ENCODE measurements around the gene HTR3E.
"Not testable (repeated sequence)": the region's sequence is repeated elsewhere in the genome, so short reads cannot be mapped to it uniquely, and the experiment has no call there.

The HTR3E gene

GRCh38 chr3:184142199-184142598 lies 45.3 kb downstream of the HTR3E start:
- no peak overlapping the region for H3K27ac ChIP-seq (ENCODE audit: low read length)
- H3K9me3 ChIP-seq (ENCODE audit: insufficient read depth, low read depth, low read length): no peaks in the 10 kb centered on the region
- no peaks in the 10 kb centered on the region for H3K4me1 ChIP-seq (ENCODE audit: insufficient read depth, low read length)
- H3K4me3 ChIP-seq (ENCODE audit: low read length): no peak overlapping the region
- H3K9ac ChIP-seq (ENCODE audit: low read depth, low read length): no peak overlapping the region
- H3K27me3 ChIP-seq (ENCODE audit: insufficient read depth, low read length): no peaks in the 10 kb centered on the region
- peaks cover 72% of the 10 kb centered on the region for H3K36me3 ChIP-seq (ENCODE audit: insufficient read depth, low read depth, low read length)

GRCh38 chr3:184143327-184143726 lies 46.5 kb downstream of the HTR3E start:
- peaks cover 64% of the 10 kb centered on the region for H3K36me3 ChIP-seq (ENCODE audit: insufficient read depth, low read depth, low read length)
- no peak overlapping the region for H3K4me3 ChIP-seq (ENCODE audit: low read length)
- H3K27me3 ChIP-seq (ENCODE audit: insufficient read depth, low read length): no peaks in the 10 kb centered on the region
- no peaks in the 10 kb centered on the region for H3K4me1 ChIP-seq (ENCODE audit: insufficient read depth, low read length)
- no peak overlapping the region for H3K27ac ChIP-seq (ENCODE audit: low read length)
- no peaks in the 10 kb centered on the region for H3K9me3 ChIP-seq (ENCODE audit: insufficient read depth, low read depth, low read length)
- H3K9ac ChIP-seq (ENCODE audit: low read depth, low read length): no peak overlapping the region

- H3K9ac ChIP-seq (ENCODE audit: low read depth, low read length): no peak overlapping the region
- no peak overlapping the region for H3K27ac ChIP-seq (ENCODE audit: low read length)
- no peaks in the 10 kb centered on the region for H3K27me3 ChIP-seq (ENCODE audit: insufficient read depth, low read length)
- H3K9me3 ChIP-seq (ENCODE audit: insufficient read depth, low read depth, low read length): no peaks in the 10 kb centered on the region
- no peak overlapping the region for H3K4me3 ChIP-seq (ENCODE audit: low read length)
- no peaks in the 10 kb centered on the region for H3K4me1 ChIP-seq (ENCODE audit: insufficient read depth, low read length)
- peaks cover 64% of the 10 kb centered on the region for H3K36me3 ChIP-seq (ENCODE audit: insufficient read depth, low read depth, low read length)
Observed at GRCh38 chr3:184144505-184144904, 47.6 kb downstream of the HTR3E start.

- Histone ChIP-seq H3K4me3 (ENCODE audit: low read length) (no peak overlapping the region), H3K9ac (ENCODE audit: low read depth, low read length) (no peak overlapping the region), H3K27me3 (ENCODE audit: insufficient read depth, low read length) (no peaks in the 10 kb centered on the region), H3K36me3 (ENCODE audit: insufficient read depth, low read depth, low read length) (peaks cover 60% of the 10 kb centered on the region), H3K27ac (ENCODE audit: low read length) (no peak overlapping the region), H3K9me3 (ENCODE audit: insufficient read depth, low read depth, low read length) (no peaks in the 10 kb centered on the region), H3K4me1 (ENCODE audit: insufficient read depth, low read length) (no peaks in the 10 kb centered on the region)
Observed at GRCh38 chr3:184145111-184145524, 48.3 kb downstream of the HTR3E start.

GRCh38 chr3:184145751-184146270 lies 48.9 kb downstream of the HTR3E start:
- peaks cover 53% of the 10 kb centered on the region for H3K36me3 ChIP-seq (ENCODE audit: insufficient read depth, low read depth, low read length)

GRCh38 chr3:184148076-184148475 lies 51.2 kb downstream of the HTR3E start:
- Histone ChIP-seq H3K9me3 (ENCODE audit: insufficient read depth, low read depth, low read length) (no peaks in the 10 kb centered on the region), H3K27ac (ENCODE audit: low read length) (no peak overlapping the region), H3K4me1 (ENCODE audit: insufficient read depth, low read length) (no peaks in the 10 kb centered on the region), H3K9ac (ENCODE audit: low read depth, low read length) (no peak overlapping the region), H3K4me3 (ENCODE audit: low read length) (no peak overlapping the region), H3K27me3 (ENCODE audit: insufficient read depth, low read length) (no peaks in the 10 kb centered on the region), H3K36me3 (ENCODE audit: insufficient read depth, low read depth, low read length) (peaks cover 31% of the 10 kb centered on the region)

More at GRCh38 chr3:184145751-184146270, 48.9 kb downstream of the HTR3E start:
- Histone ChIP-seq H3K4me3 (ENCODE audit: low read length) (no peak overlapping the region), H3K27ac (ENCODE audit: low read length) (no peak overlapping the region), H3K27me3 (ENCODE audit: insufficient read depth, low read length) (no peaks in the 10 kb centered on the region), H3K9me3 (ENCODE audit: insufficient read depth, low read depth, low read length) (no peaks in the 10 kb centered on the region), H3K4me1 (ENCODE audit: insufficient read depth, low read length) (no peaks in the 10 kb centered on the region), H3K9ac (ENCODE audit: low read depth, low read length) (no peak overlapping the region)

GRCh38 chr3:184149123-184149522 lies 52.3 kb downstream of the HTR3E start:
- H3K27ac ChIP-seq (ENCODE audit: low read length): no peak overlapping the region
- H3K27me3 ChIP-seq (ENCODE audit: insufficient read depth, low read length): no peaks in the 10 kb centered on the region
- H3K9ac ChIP-seq (ENCODE audit: low read depth, low read length): no peak overlapping the region
- H3K4me3 ChIP-seq (ENCODE audit: low read length): no peak overlapping the region
- H3K4me1 ChIP-seq (ENCODE audit: insufficient read depth, low read length): no peaks in the 10 kb centered on the region
- H3K36me3 ChIP-seq (ENCODE audit: insufficient read depth, low read depth, low read length): peaks cover 20% of the 10 kb centered on the region
- no peaks in the 10 kb centered on the region for H3K9me3 ChIP-seq (ENCODE audit: insufficient read depth, low read depth, low read length)

- not testable (repeated sequence) for H3K4me1 ChIP-seq (ENCODE audit: insufficient read depth, low read length); H3K27me3 ChIP-seq (ENCODE audit: insufficient read depth, low read length); H3K9ac ChIP-seq (ENCODE audit: low read depth, low read length); H3K9me3 ChIP-seq (ENCODE audit: insufficient read depth, low read depth, low read length); H3K27ac ChIP-seq (ENCODE audit: low read length); H3K4me3 ChIP-seq (ENCODE audit: low read length)
- peaks cover 14% of the 10 kb centered on the region for H3K36me3 ChIP-seq (ENCODE audit: insufficient read depth, low read depth, low read length)
Observed at GRCh38 chr3:184149770-184150169, 52.9 kb downstream of the HTR3E start.

- no peaks in the 10 kb centered on the region for H3K9me3 ChIP-seq (ENCODE audit: insufficient read depth, low read depth, low read length)
- H3K4me1 ChIP-seq (ENCODE audit: insufficient read depth, low read length): 0 out of 2 replicates have a peak, but pooled peaks cover 2% of the 10 kb centered on the region
- H3K27ac ChIP-seq (ENCODE audit: low read length): peak within 1 kb of the TSS; percentile 54
- peak within 1 kb of the TSS; percentile 98 for H3K4me3 ChIP-seq (ENCODE audit: low read length)
- peak within 1 kb of the TSS; percentile 95 for H3K9ac ChIP-seq (ENCODE audit: low read depth, low read length)
- H3K27me3 ChIP-seq (ENCODE audit: insufficient read depth, low read length): no peaks in the 10 kb centered on the region
- no peaks in the 10 kb centered on the region for H3K36me3 ChIP-seq (ENCODE audit: insufficient read depth, low read depth, low read length)
Observed at GRCh38 chr3:184154885-184155643, 58.2 kb downstream of the HTR3E start, which contains the start of gene DVL3. Gene DVL3, plus strand, starts transcription at chr3:184155377. Its CDS starts 259 bp downstream, at chr3:184155636.

- Histone ChIP-seq H3K4me3 (ENCODE audit: low read length) (peak overlapping the region; percentile 98), H3K9ac (ENCODE audit: low read depth, low read length) (peak overlapping the region; percentile 95), H3K9me3 (ENCODE audit: insufficient read depth, low read depth, low read length) (no peaks in the 10 kb centered on the region), H3K36me3 (ENCODE audit: insufficient read depth, low read depth, low read length) (no peaks in the 10 kb centered on the region), H3K4me1 (ENCODE audit: insufficient read depth, low read length) (0 out of 2 replicates have a peak, but pooled peaks cover 2% of the 10 kb centered on the region), H3K27ac (ENCODE audit: low read length) (peak overlapping the region; percentile 54), H3K27me3 (ENCODE audit: insufficient read depth, low read length) (no peaks in the 10 kb centered on the region)
Observed at GRCh38 chr3:184155644-184156521, 59.0 kb downstream of the HTR3E start.

- Histone ChIP-seq H3K27ac (ENCODE audit: low read length) (no peak overlapping the region), H3K9ac (ENCODE audit: low read depth, low read length) (peak overlapping the region; percentile 95; the same call in 1 of the 2 replicates), H3K9me3 (ENCODE audit: insufficient read depth, low read depth, low read length) (no peaks in the 10 kb centered on the region), H3K4me1 (ENCODE audit: insufficient read depth, low read length) (0 out of 2 replicates have a peak, but pooled peaks cover 2% of the 10 kb centered on the region), H3K4me3 (ENCODE audit: low read length) (peak overlapping the region; percentile 98), H3K36me3 (ENCODE audit: insufficient read depth, low read depth, low read length) (no peaks in the 10 kb centered on the region; the same call in 1 of the 2 replicates), H3K27me3 (ENCODE audit: insufficient read depth, low read length) (no peaks in the 10 kb centered on the region)
Observed at GRCh38 chr3:184156522-184156955, 59.7 kb downstream of the HTR3E start.
